CD14-positive monocyte (primary cell): ENCODE results near the gene RUFY1. TPM values are rescaled to one million over a fixed set of nuclear protein-coding genes. Genes with fewer than 3 reads are reported as not detected.

Experiments
- DNase-seq, 3 donors: peaks; one replicate each; pipeline ENCODE4 v3.0.0-alpha.2; 2011 to 2022
- H2AFZ ChIP-seq: 2 replicates; pipeline ENCODE4 v1.6.0; 2012; ENCODE audit warnings: mild to moderate bottlenecking, low read depth, low read length, inconsistent platforms; ENCODE audit not compliant: insufficient read depth, poor library complexity, severe bottlenecking
- H3K27ac ChIP-seq, 2 donors: 1 replicate in 1 of 2; 2 replicates in 1 of 2; pipeline ENCODE4 v1.5.1; 2012 to 2013; ENCODE audit warnings: low read length in 2 of 2, control low read depth in 1 of 2, inconsistent platforms in 1 of 2, low read depth in 1 of 2, mild to moderate bottlenecking in 1 of 2
- H3K27me3 ChIP-seq, 2 donors: one replicate each; pipeline versions ENCODE4 v1.6.0 to v1.6.1; 2011 to 2013; ENCODE audit warnings: low read length in 2 of 2; ENCODE audit not compliant: control insufficient read depth in 2 of 2, insufficient read depth in 2 of 2
- H3K36me3 ChIP-seq, 2 donors: replicated peaks in 1 of 2; 1 replicate in 1 of 2; 2 replicates in 1 of 2; pipeline versions ENCODE4 v1.5.1 to v1.6.1; 2012 to 2013; ENCODE audit warnings: low read length in 2 of 2, control low read depth in 1 of 2, inconsistent platforms in 1 of 2, mild to moderate bottlenecking in 1 of 2; ENCODE audit not compliant: insufficient read depth in 2 of 2, control insufficient read depth in 1 of 2
- H3K4me1 ChIP-seq, 2 donors: 1 replicate in 1 of 2; 2 replicates in 1 of 2; pipeline versions ENCODE4 v1.5.1 to v1.6.1; 2012 to 2013; ENCODE audit warnings: low read length in 2 of 2, control low read depth in 1 of 2, inconsistent platforms in 1 of 2, mild to moderate bottlenecking in 1 of 2, moderate library complexity in 1 of 2; ENCODE audit not compliant: insufficient read depth in 2 of 2, control insufficient read depth in 1 of 2
- H3K4me2 ChIP-seq: replicated peaks from 2 replicates; pipeline ENCODE3; 2012; ENCODE audit warnings: low read length, moderate library complexity, mild to moderate bottlenecking; ENCODE audit not compliant: poor library complexity, severe bottlenecking; ENCODE audit errors: extremely low read depth
- H3K4me3 ChIP-seq, 3 experiments: fragments of 200-600 bp in 1 of 3; sonication (generic) in 1 of 3; replicated peaks in 1 of 3; 1 replicate in 2 of 3; 2 replicates in 1 of 3; pipeline ENCODE4 v1.5.1; 2011 to 2013; ENCODE audit warnings: low read length in 3 of 3, mild to moderate bottlenecking in 3 of 3, control low read depth in 2 of 3, low read depth in 2 of 3, inconsistent platforms in 1 of 3, moderate library complexity in 1 of 3
- H3K79me2 ChIP-seq: 2 replicates; pipeline ENCODE4 v1.6.0; 2012; ENCODE audit warnings: mild to moderate bottlenecking, control low read depth, inconsistent platforms, low read length, moderate library complexity; ENCODE audit not compliant: insufficient read depth
- H3K9ac ChIP-seq: 2 replicates; pipeline ENCODE4 v1.6.0; 2017; ENCODE audit warnings: low read length, mild to moderate bottlenecking; ENCODE audit not compliant: insufficient read depth, poor library complexity, severe bottlenecking
- H3K9me3 ChIP-seq, 2 donors: replicated peaks in 1 of 2; 1 replicate in 1 of 2; 2 replicates in 1 of 2; pipeline versions ENCODE4 v1.5.1 to v1.6.1; 2012 to 2013; ENCODE audit warnings: low read length in 2 of 2, control low read depth in 1 of 2; ENCODE audit not compliant: control insufficient read depth in 1 of 2, insufficient read depth in 1 of 2
- H4K20me1 ChIP-seq: 2 replicates; pipeline ENCODE4 v1.6.0; 2012; ENCODE audit warnings: mild to moderate bottlenecking, low read length, control low read depth, moderate library complexity; ENCODE audit not compliant: insufficient read depth
- H3K27ac Mint-ChIP-seq, 7 donors: one replicate each; pipeline ENCODE4 v1.8.0; 2020; ENCODE audit warnings: mild to moderate bottlenecking in 7 of 7, mixed read lengths in 7 of 7, moderate library complexity in 6 of 7, inconsistent platforms in 2 of 7
- H3K27me3 Mint-ChIP-seq, 3 donors: one replicate each; pipeline ENCODE4 v1.8.0; 2021 to 2022; ENCODE audit warnings: low read depth in 3 of 3, mild to moderate bottlenecking in 3 of 3, mixed read lengths in 3 of 3, moderate library complexity in 3 of 3, inconsistent platforms in 1 of 3
- H3K36me3 Mint-ChIP-seq, 2 donors: one replicate each; pipeline ENCODE4 v1.8.0; 2020; ENCODE audit warnings: mixed read lengths in 2 of 2, inconsistent platforms in 1 of 2, mild to moderate bottlenecking in 1 of 2
- H3K4me1 Mint-ChIP-seq: one replicate; pipeline ENCODE4 v1.8.0; 2020; ENCODE audit warnings: mild to moderate bottlenecking, mixed read lengths
- H3K4me3 Mint-ChIP-seq, 2 donors: one replicate each; pipeline ENCODE4 v1.8.0; 2020; ENCODE audit warnings: mild to moderate bottlenecking in 2 of 2, mixed read lengths in 2 of 2, moderate library complexity in 1 of 2
- H3K9me3 Mint-ChIP-seq, 7 donors: one replicate each; pipeline ENCODE4 v1.8.0; 2020 to 2022; ENCODE audit warnings: mixed read lengths in 7 of 7, mild to moderate bottlenecking in 6 of 7, moderate library complexity in 6 of 7, inconsistent platforms in 2 of 7
- CTCF ChIP-seq: fragments of 200-600 bp; IDR thresholded peaks from one replicate; pipeline ENCODE4 v1.8.0; 2022; ENCODE audit warnings: antibody characterized with exemption, mild to moderate bottlenecking
- WGBS: methylation state at CpG from one replicate; pipeline ENCODE4 v1.1.5; 2013; ENCODE audit warnings: missing lambda C conversion rate; ENCODE audit not compliant: insufficient coverage; 5-methylcytosine and 5-hydroxymethylcytosine counted together
- intact Hi-C, 2 donors: fragments of 100-400 bp; cut with micrococcal nuclease; formaldehyde crosslinking; loops; one replicate each; pipeline versions ENCODE4 v1.15.0 to v1.15.1; 2023
- polyA plus RNA-seq, 3 donors: library from polyadenylated mRNA; depleted of rRNA in 1 of 3; unstranded in 2 of 3; stranded (reverse) in 1 of 3; fragments of 300-500 nt in 2 of 3; fragments of >200 nt in 1 of 3; fragmentation: Illumina TruSeq in 2 of 3; gene quantifications; 1 replicate in 2 of 3; 2 replicates in 1 of 3; pipeline ENCODE4 v1.2.3, GENCODE V29; 2012 to 2021

RUFY1 gene
- polyA plus RNA-seq, 3 donors = 26.9 to 29.3 (median 28.8) TPM

GRCh38 chr5:179607160-179607931 lies 57.0 kb downstream of the RUFY1 start:
- no peak for TF ChIP-seq CTCF
- Histone ChIP-seq H3K4me2 (no peak overlapping the region), H3K79me2 (no peaks in the 10 kb centered on the region), H3K9me3 (no peaks in the 10 kb centered on the region), H3K4me3 (no peak overlapping the region), H3K27ac (peak overlapping the region in 1 of 2 donors; percentile 61), H3K4me1 (no peaks in the 10 kb centered on the region), H2AFZ (no peak overlapping the region), H3K27me3 (no peaks in the 10 kb centered on the region), H4K20me1 (peaks cover 68% of the 10 kb centered on the region), H3K9ac (no peak overlapping the region), H3K36me3 (peaks cover 73 to 97% of the 10 kb centered on the region in 2 donors)
- DNase-seq = no peak
- Mint-ChIP-seq H3K9me3 (no peaks in the 10 kb centered on the region), H3K4me3 (peak overlapping the region in 1 of 2 donors; percentile 31), H3K27me3 (no peaks in the 10 kb centered on the region), H3K27ac (peak overlapping the region in 5 of 7 donors; percentile 7 to 73 (median 53)), H3K36me3 (peaks cover 73 to 93% of the 10 kb centered on the region in 2 donors), H3K4me1 (peaks cover 8% of the 10 kb centered on the region)
- intact Hi-C loops = no loop called here
- 82% methylated on average over 14 of the region's 19 CpGs for WGBS

DNA sequence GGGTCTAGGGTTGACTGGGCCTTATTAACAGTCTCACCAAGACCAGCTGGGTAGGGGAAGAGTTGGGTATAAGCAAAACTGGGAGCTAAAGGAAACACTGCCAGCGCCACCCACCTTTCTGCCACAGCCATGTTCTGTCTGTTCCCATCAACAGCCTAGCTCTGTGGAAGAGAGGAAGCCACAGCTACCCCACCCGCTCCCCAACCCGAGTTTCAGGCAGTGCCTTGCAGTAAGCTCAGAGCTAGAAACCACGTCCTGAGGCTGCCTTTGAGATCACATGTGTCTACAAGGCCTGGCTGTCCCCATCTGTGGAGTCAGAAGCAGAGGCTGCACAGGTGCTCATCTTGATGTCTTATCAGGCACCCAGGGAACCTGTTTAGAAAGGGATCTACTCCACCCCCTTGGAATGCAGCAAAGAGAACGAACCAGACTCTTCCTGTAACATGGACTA lies 57.8 kb downstream of the RUFY1 start:
- DNase-seq = no peak
- intact Hi-C loops = no loop called here

More for the DNA sequence above, 57.8 kb downstream of the RUFY1 start:
- Mint-ChIP-seq H3K27me3 (no peaks in the 10 kb centered on the region), H3K9me3 (no peaks in the 10 kb centered on the region), H3K4me3 (no peak overlapping the region), H3K4me1 (peaks cover 8% of the 10 kb centered on the region), H3K27ac (peak overlapping the region; percentile 37 to 76 (median 47)), H3K36me3 (peaks cover 74 to 93% of the 10 kb centered on the region in 2 donors)
- Histone ChIP-seq H3K9me3 (no peaks in the 10 kb centered on the region), H4K20me1 (peaks cover 76% of the 10 kb centered on the region), H3K4me1 (no peaks in the 10 kb centered on the region), H3K27ac (peak overlapping the region in 1 of 2 donors; percentile 61), H3K4me3 (no peak overlapping the region), H3K36me3 (peaks cover 76 to 97% of the 10 kb centered on the region in 2 donors), H3K4me2 (no peak overlapping the region), H2AFZ (no peak overlapping the region), H3K79me2 (peaks cover 3% of the 10 kb centered on the region), H3K27me3 (no peaks in the 10 kb centered on the region), H3K9ac (no peak overlapping the region)
- TF ChIP-seq CTCF = no peak
- 27% methylated on average over 3 of the region's 5 CpGs for WGBS
